Measurements from ENCODE around the gene TMCC2.

DNA sequence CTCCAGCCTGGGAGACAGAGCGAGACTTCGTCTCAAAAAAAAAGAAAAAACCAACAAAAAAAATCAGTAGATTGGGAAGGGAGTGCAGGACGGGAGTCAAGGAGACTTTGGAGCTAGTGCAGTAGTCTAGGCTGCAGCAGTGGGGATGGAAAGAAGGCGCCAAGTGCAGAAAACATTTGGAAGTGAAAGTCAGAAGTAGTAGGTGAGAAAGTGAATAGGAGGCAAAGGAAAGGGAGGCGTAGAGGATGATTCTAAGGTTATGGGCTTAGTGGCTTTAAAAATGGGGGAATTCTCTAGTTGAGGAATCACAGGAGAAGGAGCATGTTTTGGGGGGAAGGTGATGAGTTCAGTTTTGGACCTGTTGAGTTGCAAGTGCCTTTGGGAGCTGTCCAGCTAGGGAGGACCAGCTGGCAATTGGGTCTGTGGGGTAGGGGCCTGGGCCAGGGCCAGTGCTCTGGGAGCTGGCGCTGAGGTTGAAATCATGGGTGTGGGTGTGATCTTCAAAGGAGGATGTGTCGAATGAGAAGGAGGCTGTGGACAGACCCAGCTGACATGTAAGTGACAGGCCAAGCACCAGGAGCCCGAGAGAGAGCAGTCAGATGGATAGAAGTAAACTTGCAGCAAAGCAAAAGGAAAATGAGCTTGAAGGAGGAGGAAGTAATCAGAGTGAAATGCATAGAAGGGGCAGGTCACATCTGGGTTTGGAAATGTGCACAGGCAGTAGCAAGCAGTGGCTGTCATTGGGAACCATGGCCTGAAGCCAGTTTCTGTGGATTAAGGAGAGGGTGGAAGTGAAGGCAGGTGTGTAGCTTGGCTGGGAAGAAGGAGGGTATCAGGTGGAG lies 15.8 kb downstream of the TMCC2 start:
- TF ChIP-seq, protein P1, sequence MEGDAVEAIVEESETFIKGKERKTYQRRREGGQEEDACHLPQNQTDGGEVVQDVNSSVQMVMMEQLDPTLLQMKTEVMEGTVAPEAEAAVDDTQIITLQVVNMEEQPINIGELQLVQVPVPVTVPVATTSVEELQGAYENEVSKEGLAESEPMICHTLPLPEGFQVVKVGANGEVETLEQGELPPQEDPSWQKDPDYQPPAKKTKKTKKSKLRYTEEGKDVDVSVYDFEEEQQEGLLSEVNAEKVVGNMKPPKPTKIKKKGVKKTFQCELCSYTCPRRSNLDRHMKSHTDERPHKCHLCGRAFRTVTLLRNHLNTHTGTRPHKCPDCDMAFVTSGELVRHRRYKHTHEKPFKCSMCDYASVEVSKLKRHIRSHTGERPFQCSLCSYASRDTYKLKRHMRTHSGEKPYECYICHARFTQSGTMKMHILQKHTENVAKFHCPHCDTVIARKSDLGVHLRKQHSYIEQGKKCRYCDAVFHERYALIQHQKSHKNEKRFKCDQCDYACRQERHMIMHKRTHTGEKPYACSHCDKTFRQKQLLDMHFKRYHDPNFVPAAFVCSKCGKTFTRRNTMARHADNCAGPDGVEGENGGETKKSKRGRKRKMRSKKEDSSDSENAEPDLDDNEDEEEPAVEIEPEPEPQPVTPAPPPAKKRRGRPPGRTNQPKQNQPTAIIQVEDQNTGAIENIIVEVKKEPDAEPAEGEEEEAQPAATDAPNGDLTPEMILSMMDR (conservative IDR thresholded peaks at IDR 0.05; ENCODE audit: low read depth, low read length): no peak
- no peak for TF ChIP-seq POLR2A (IDR thresholded peaks at IDR 0.05; ENCODE audit: low read depth, low read length)
- no peak for TF ChIP-seq RFX5 (IDR thresholded peaks at IDR 0.05; ENCODE audit: low read depth, low read length)
- TF ChIP-seq MAFK (IDR thresholded peaks at IDR 0.05; ENCODE audit: low read depth, low read length): no peak
- TF ChIP-seq RAD21 (IDR thresholded peaks at IDR 0.05; ENCODE audit: low read length): no peak
- no peak for TF ChIP-seq BHLHE40 (IDR thresholded peaks at IDR 0.05; ENCODE audit: low read depth, low read length)
- TF ChIP-seq, protein P2, sequence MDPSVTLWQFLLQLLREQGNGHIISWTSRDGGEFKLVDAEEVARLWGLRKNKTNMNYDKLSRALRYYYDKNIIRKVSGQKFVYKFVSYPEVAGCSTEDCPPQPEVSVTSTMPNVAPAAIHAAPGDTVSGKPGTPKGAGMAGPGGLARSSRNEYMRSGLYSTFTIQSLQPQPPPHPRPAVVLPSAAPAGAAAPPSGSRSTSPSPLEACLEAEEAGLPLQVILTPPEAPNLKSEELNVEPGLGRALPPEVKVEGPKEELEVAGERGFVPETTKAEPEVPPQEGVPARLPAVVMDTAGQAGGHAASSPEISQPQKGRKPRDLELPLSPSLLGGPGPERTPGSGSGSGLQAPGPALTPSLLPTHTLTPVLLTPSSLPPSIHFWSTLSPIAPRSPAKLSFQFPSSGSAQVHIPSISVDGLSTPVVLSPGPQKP (IDR thresholded peaks at IDR 0.05; ENCODE audit: borderline replicate concordance, low read depth, low read length): no peak
- no peak for TF ChIP-seq CHD1 (IDR thresholded peaks at IDR 0.05; ENCODE audit: low read depth, low read length)
- no peak for TF ChIP-seq RCOR1 (IDR thresholded peaks at IDR 0.05; ENCODE audit: insufficient replicate concordance, low read length)
- TF ChIP-seq MXI1 (IDR thresholded peaks at IDR 0.05; ENCODE audit: borderline replicate concordance, low read depth, low read length): no peak
- TF ChIP-seq CEBPB (IDR thresholded peaks at IDR 0.05; ENCODE audit: low read depth, low read length): no peak
- TF ChIP-seq SMC3 (IDR thresholded peaks at IDR 0.05; ENCODE audit: low read depth, low read length): no peak
- TF ChIP-seq FOS (IDR thresholded peaks at IDR 0.05; ENCODE audit: low read depth, low read length): no peak
